ENCODE measurements around the gene SMCP.

SMCP gene

GRCh38 chr1:152912471-152912870 is 34.3 kb downstream of the SMCP start:
- no peak for TF ChIP-seq CTCF (conservative IDR thresholded peaks at IDR 0.05; ENCODE audit: control insufficient read depth, insufficient read depth, low read depth, low read length)
- no peak overlapping the region for H3K4me3 ChIP-seq (ENCODE audit: control insufficient read depth, low read depth, low read length)
- DNase-seq (ENCODE audit: low read depth) = no peak

DNA sequence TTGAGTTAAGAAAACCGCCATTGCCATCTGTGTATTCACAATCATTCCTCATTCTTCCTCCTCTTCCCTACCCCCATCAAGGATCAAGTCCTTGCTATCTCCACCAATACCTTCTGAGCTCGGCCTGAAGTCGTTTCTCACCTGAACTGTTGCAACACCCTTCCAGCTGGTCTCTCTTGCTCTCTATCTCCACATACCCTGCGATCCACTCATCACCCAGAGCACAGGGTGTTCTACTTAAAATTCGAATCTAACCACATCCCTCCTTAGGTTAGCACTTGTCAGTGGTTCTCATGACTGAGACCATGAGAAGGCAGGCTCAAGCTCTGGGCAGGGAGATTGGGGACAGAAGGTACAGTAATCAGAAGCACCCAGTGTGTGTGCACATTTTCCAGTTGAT is 34.8 kb downstream of the SMCP start:
- TF ChIP-seq CTCF (conservative IDR thresholded peaks at IDR 0.05; ENCODE audit: control insufficient read depth, insufficient read depth, low read depth, low read length) = no peak
- H3K4me3 ChIP-seq (ENCODE audit: control insufficient read depth, low read depth, low read length) = no peak overlapping the region
- no peak for DNase-seq (ENCODE audit: low read depth)

DNA sequence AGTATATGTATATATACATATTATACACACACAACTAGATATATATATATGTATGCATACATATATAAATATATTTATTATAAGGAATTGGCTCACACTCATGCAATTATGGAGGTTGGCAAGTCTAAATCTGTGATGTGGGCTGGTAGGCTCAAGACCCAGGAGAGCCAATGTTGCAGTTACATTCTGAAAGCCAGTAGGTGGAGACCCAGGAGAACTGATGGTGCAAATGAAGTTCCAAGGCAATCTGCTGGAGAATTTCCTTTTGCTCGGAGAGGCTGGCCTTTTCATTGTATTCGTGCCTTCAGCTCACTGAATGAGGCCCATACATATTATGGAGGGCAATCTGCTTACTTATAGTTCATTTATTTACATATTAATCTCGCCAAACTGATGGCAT is 39.7 kb downstream of the SMCP start:
- peak; percentile 7 for DNase-seq (ENCODE audit: low read depth)
- peak; percentile 22 for TF ChIP-seq CTCF (conservative IDR thresholded peaks at IDR 0.05; ENCODE audit: control insufficient read depth, insufficient read depth, low read depth, low read length)
- H3K4me3 ChIP-seq (ENCODE audit: control insufficient read depth, low read depth, low read length) = no peak overlapping the region

DNA sequence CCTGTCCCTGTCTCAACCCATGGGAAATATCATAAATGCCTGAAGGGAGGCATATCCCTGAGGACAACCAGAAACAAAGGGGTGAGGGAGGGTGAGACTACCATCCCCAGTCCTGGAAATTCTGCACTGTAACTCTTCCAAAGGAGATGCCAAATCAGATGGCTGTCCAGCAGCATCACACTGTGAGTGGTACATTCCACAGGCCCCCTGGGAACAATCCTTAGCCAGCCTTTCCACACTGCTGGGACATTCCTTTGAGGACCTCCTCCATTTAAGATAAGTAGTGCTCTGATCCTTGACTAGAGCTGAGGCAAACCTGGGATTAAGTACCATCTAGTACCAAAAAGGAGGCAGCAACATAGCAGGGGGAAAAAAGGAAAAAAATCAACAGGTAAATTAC is 40.9 kb downstream of the SMCP start:
- no peak for TF ChIP-seq CTCF (conservative IDR thresholded peaks at IDR 0.05; ENCODE audit: control insufficient read depth, insufficient read depth, low read depth, low read length)
- DNase-seq (ENCODE audit: low read depth) = no peak
- H3K4me3 ChIP-seq (ENCODE audit: control insufficient read depth, low read depth, low read length) = no peak overlapping the region

DNA sequence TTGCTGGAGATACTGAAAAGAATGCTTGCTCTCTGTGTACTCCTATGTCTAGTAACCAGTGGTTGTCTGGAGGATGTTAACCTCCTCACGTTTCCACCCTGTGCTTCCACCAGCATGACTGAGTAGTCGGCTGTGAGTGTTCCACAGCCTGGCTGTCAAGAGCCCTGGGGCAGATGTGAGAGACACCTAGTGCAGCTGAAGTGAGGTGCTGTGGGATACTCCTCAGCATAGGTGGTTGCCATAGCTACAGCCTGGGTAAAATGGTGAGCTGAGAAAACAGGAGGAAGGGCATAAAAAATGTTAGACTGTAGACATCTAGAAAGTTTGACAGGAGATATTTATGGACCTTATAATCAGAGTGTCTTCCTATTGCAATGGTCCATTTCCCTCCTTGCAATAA is 46.1 kb downstream of the SMCP start:
- TF ChIP-seq CTCF (conservative IDR thresholded peaks at IDR 0.05; ENCODE audit: control insufficient read depth, insufficient read depth, low read depth, low read length) = no peak
- H3K4me3 ChIP-seq (ENCODE audit: control insufficient read depth, low read depth, low read length) = no peak overlapping the region
- no peak for DNase-seq (ENCODE audit: low read depth)

- DNase-seq (ENCODE audit: low read depth) = peak; percentile 40
Observed at GRCh38 chr1:152926091-152926490, 48.0 kb downstream of the SMCP start.

More at GRCh38 chr1:152926091-152926490, 48.0 kb downstream of the SMCP start:
- no peak overlapping the region for H3K4me3 ChIP-seq (ENCODE audit: control insufficient read depth, low read depth, low read length)
- TF ChIP-seq CTCF (conservative IDR thresholded peaks at IDR 0.05; ENCODE audit: control insufficient read depth, insufficient read depth, low read depth, low read length) = peak; percentile 51

Data from fibroblast of mammary gland (primary cell).